Measurements from ENCODE around the gene SNRPA.

The SNRPA gene

DNA sequence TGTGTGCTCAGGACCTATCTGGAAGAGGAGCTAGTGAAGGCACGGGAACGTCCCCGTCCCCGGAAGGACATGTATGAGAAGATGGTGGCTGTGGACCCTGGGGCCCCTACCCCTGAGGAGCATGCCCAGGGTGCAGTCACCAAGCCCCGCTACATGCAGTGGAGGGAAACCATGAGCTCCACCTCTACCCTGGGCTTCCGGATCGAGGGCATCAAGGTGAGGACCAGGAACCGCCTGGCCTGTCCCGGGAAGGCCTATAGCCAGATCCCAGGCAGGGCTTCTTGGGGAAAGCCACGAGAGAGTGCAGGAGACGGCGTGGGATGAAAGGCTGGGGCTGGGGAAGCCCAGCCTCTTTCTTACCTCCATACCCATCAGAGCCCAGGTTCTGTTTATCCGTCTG, 17.9 kb upstream of the SNRPA start:
- H3K4me3 ChIP-seq (ENCODE audit: low read length): no peak overlapping the region
- no peak for TF ChIP-seq ZNF274 (IDR thresholded peaks at IDR 0.05; ENCODE audit: low read depth, low read length)

DNA sequence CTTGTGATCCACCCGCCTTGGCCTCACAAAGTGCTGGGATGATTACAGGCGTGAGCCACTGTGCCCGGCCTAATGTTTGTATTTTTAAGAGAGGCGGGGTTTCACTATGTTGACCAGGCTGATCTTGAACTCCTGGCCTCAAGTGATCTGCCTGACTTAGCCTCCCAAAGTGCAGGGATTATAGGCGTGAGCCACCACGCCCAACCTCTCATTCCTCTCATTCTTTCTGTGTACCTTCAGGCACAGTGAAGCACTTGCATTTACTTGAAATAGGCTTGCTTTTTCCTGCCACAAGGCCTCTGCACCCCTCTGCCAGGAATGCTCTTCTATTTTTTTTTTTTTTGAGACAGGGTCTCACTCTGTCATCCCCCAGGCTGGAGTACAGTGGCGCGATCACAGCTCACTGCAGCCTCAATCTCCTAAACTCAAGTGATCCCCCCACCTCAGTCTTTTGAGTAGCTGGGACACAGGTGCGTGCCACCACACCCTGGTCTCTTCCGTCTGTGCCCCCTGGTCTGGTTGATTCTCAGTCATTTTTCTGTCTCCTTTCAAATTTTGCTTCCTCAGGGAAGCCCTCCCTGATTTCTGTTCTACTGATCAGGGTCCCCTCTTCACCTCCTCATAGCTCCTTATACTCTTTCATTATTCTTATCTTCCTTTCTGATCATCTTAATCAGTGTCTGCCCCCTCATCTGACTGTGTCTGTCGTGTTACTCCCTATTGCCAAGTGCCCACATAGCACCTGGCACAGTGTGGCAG, 15.8 kb upstream of the SNRPA start:
- no peak overlapping the region for H3K4me3 ChIP-seq (ENCODE audit: low read length)
- no peak for TF ChIP-seq ZNF274 (IDR thresholded peaks at IDR 0.05; ENCODE audit: low read depth, low read length)

DNA sequence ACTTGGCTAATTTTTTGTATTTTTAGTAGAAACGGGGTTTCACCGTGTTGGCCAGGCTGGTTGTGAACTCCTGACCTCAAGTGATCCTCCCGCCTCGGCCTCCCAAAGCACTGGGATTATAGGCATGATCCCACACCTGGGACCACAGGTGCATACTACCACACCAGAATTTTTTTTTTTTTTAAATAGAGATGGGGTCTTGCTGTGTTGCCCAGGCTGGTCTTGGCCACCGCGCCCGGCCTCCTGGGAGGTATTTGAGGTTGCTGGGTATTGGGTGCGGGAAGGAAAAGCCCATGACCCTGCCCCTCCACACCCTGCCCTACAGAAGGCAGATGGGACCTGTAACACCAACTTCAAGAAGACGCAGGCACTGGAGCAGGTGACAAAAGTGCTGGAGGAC, 14.3 kb upstream of the SNRPA start:
- H3K4me3 ChIP-seq (ENCODE audit: low read length): no peak overlapping the region
- no peak for TF ChIP-seq ZNF274 (IDR thresholded peaks at IDR 0.05; ENCODE audit: low read depth, low read length)

DNA sequence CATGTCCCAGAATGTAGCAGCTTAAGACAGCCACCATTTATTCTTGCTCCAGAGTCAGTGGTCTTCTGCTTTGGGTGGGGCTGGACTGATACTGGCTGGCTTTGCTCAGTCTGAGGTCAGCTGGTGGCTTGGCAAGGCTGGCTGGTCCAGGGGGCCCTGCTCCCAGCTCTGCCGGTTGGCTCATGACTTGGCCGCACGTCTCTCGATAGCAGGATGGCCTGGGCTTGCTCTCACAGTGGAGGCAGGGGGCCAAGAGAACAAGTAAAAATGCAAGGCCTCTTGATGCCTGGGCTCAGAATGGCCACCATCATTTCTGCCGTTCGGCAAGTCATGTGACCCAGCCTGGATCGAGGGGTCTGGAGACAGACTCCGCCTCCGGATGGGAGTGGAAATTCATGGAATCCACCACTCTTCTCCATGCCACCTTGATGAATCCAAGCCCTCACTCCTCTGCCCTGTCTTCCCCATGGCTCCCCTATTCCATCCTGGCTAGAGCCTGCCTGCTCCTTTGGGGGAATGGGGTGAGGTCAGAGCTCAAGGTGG, 13.8 kb upstream of the SNRPA start:
- TF ChIP-seq ZNF274 (IDR thresholded peaks at IDR 0.05; ENCODE audit: low read depth, low read length): no peak
- no peak overlapping the region for H3K4me3 ChIP-seq (ENCODE audit: low read length)

DNA sequence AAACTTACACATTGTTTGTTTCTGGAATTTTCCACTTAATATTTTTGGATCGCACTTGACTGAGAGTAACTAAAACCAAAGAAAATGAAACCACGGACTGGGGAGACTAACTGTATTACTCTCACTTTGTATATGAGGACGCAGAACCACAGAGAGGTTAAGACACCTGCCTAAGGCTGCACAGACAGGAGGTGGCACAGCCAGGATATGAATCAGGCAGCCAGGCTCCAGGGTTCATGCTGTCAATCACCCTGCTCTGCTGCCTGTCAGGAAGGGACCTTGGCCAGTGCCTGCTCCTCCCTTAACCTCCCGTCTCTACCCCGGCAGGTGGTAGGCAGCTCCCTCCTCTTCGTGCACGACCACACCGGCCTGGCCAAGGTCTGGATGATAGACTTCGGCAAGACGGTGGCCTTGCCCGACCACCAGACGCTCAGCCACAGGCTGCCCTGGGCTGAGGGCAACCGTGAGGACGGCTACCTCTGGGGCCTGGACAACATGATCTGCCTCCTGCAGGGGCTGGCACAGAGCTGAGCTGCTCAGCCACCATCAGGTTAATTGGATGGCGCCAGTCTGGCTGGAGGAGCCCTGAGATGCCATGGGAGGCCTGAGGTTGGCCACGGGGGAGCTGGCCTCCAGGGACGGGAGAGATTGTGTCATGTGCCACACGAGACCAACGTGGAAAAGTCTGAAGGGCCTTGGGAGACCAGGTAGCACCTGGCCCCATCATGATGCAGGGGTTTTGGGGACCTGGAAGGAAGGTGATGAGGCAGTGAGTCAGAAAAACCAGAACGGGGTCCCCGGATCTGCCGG, 11.8 kb upstream of the SNRPA start:
- TF ChIP-seq ZNF274 (IDR thresholded peaks at IDR 0.05; ENCODE audit: low read depth, low read length): no peak
- H3K4me3 ChIP-seq (ENCODE audit: low read length): no peak overlapping the region

DNA sequence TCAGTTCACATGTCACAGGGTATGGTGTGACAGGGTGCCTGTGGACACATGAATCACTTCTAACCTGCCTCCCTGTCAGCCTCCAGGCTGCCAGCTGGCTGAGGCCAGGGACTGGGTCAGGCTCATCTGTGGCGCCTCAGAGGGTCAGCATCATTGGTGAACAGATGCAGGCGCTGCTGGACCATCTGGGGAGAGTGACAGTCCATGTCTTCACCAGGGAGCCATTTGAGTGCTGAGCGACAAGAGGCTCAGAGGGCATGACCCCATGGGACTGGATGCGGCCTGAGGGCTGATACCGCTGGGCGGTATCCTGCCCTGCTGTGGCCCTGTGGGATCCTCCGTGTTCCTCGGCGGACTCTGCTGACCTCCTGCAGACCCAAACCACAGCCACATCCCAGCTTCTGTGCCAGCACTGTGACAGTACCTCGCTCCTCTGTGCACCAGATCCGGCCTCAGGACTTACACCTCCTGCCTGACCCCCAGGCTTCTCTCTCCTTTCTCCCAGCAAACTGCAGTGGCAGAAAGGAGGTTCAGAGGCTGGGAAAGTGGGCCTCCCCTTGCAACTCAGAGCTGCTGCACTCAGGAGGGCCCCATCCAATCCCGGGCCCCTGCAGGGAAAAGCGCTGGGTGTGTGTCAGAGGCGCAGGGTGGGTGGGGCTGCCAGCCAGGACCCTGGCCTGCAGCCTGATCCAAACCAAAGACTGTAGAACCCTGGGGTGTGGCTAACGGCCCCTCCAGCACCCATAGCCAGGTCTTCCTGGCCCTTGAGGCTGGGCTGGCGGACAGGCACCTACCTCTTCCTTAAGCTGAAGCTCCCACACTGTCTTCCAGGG, 10.9 kb upstream of the SNRPA start:
- no peak for TF ChIP-seq ZNF274 (IDR thresholded peaks at IDR 0.05; ENCODE audit: low read depth, low read length)
- no peak overlapping the region for H3K4me3 ChIP-seq (ENCODE audit: low read length)

DNA sequence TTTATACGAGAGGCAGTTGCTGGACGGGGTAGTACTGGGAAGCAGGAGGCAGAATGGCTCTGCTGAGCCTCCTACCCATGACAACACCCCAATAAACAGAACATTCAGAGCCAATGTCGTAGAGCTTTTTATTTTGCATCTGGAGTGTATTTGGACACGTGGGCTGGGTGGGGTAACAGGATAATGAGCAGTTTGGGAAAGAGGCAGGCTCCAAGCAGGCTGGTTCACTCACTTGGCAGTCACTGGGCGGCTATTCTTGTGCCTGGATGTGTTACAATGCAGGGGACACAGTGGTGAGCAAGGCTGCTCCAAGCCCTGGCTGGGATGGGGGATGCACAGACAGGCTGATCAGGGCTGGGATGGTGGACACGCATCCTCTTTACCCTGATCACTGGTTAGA, 10.3 kb upstream of the SNRPA start:
- no peak overlapping the region for H3K4me3 ChIP-seq (ENCODE audit: low read length)
- TF ChIP-seq ZNF274 (IDR thresholded peaks at IDR 0.05; ENCODE audit: low read depth, low read length): no peak

DNA sequence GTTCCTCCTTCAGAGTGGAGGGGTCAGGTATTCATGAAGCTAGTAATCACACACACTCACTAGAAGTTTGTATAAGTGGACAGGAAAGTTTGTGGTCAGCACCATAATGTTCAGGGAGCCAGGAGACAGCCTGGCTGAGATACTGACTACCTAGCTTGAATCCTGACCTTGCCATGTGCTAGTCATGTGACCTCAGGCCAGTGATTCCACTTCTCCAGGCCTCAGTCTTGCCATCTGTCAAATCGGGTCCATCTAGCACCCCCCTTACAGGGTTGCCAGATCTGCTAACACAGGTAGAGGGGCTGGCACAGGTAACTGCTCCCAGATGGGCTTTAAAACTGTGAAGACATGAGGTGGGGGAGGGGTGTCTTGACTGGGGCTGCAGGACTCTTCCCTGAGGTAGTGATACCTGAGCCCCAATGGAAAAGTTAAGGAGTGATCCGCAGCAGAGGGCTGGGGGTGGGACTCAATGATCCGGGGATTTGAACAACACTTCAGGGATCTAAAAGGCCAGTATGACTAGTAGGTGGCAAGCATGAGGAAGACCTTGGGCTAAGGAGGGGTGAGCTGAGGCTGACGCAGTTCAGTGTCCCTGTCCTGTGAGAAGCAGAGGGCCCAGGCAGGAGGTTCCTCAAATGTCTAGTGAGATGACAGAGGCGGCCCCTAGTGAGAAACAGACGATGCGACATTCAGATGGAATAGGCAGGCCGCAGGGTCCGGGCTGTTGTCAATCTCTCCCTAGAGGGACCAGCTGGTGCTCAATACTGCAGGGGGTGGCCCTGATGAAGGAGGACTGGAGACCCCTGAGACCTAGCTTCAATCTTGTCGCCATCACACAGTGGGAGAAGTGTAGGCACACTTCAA, 9.2 kb upstream of the SNRPA start:
- no peak for TF ChIP-seq ZNF274 (IDR thresholded peaks at IDR 0.05; ENCODE audit: low read depth, low read length)
- no peak overlapping the region for H3K4me3 ChIP-seq (ENCODE audit: low read length)

DNA sequence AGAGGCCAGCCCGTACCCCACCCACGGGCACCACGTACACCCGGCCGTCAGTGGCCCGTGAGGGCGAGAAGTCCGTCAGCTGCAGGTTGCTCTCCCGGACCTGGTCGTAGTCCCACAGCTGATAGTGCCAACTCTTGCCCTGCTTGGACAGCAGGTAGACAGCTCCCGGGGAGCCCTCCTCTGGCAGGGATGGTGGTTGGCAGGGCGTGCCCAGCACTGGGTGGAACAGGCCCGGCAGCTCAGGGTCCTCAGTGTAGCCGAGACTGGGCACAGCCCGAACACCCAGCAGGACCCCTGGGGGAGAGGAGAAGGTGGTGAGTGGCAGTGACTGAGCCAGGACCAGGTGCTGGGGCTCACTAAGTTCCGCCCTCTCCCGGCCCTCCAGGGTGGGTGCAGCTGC, 8.5 kb upstream of the SNRPA start:
- H3K4me3 ChIP-seq (ENCODE audit: low read length): no peak overlapping the region
- TF ChIP-seq ZNF274 (IDR thresholded peaks at IDR 0.05; ENCODE audit: low read depth, low read length): no peak

DNA sequence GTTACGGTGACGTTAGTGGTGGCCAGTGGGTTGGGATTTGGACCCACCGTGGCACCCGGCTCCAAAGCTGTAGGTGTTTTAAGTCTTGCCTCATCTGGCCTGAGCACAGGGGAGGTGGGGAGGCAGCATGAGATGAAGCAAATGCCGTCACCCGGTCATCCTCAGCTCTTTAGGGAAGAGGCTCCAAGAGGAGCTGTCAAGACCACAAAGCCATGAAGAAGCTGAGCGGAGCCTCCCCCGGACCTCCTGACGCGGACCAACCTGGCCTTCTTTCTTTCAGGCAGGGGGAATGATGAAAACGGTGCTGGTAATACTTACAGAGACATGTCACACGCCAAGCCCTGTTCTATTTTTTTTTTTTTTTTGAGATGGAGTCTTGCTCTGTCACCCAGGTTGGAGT, 8.1 kb upstream of the SNRPA start:
- TF ChIP-seq ZNF274 (IDR thresholded peaks at IDR 0.05; ENCODE audit: low read depth, low read length): no peak
- H3K4me3 ChIP-seq (ENCODE audit: low read length): no peak overlapping the region

DNA sequence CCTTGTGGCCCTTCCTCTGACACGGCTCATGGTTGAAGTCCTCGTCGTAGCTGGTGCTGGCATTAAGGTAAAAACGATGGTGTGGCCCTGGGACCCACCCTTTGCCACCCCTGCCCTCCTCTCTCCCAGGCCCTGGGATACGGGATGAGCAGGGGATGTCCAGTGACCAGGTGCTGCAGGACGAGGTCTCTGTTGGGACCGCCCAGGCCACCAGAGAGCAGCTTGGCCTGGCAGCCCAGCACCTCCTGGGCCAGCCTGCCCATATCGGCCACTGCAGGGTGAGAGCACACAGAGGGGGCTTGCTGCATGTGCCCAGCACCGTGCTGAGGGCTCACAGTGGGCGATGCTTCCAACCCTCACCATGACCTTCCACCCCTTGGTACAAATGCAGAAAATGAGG, 7.1 kb upstream of the SNRPA start:
- no peak for TF ChIP-seq ZNF274 (IDR thresholded peaks at IDR 0.05; ENCODE audit: low read depth, low read length)
- H3K4me3 ChIP-seq (ENCODE audit: low read length): no peak overlapping the region

DNA sequence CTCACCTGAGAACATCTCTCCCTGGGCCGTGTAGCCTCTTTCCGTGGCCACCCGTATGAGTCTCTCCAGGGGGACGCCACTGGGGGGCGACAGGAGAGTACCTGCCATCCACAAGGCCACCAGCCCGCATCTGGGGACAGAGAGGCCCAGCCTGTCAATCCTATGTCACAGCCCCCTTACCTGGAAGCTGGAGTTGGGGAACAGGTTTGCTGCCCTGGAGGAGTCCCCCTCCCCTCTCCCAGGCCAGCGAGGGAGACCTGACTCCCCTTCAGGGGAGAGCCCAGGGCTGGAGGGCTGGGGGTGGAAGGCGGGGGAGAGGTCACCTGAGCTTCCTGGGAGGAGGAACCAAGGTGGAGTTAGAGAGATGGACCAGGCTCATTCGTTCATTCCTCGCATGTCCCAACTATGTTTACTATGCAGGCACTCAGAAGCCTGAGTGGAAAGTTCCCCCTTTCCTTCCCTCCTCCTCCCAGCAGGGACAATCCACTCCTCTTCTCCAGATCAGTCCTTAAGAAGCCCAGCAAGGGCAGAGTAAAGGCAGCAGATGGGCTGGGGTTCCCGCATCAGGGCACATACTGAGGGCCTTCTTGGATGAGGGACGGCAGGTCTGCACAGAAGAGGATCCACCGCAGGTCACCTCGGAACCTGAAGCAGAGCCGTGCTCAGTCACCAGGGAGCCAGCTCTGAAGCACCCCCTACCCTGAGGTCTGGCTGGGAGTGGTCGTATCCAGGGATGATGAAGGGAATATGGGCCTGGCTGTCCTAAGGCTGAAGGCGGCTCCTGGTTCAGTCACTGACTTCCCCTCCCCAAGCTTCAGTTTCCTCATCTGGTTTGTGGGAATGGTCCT, 6.2 kb upstream of the SNRPA start:
- H3K4me3 ChIP-seq (ENCODE audit: low read length): no peak overlapping the region
- no peak for TF ChIP-seq ZNF274 (IDR thresholded peaks at IDR 0.05; ENCODE audit: low read depth, low read length)

DNA sequence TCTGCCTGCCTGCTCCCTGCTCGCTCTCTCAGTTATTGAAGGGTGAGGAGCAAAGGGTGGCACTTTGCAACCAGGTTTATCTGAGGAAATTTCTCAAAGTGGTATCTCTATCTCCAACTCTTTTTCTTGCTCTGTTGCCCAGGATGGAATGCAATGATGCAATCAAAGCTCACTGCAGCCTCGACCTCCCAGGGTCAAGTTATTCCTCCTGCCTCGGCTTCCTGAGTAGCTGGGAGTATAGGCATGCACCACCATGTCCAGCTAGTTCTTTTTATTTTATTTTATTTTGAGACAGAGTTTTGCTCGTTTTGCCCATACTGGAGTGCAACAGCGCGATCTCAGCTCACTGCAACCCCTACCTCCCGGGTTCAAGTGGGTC, 5.6 kb upstream of the SNRPA start:
- TF ChIP-seq ZNF274 (IDR thresholded peaks at IDR 0.05; ENCODE audit: low read depth, low read length): no peak
- H3K4me3 ChIP-seq (ENCODE audit: low read length): no peak overlapping the region

All from GM08714 (cell line).